ENCODE results near the gene FGF22. TPM values are rescaled to one million over a fixed set of nuclear protein-coding genes. Genes with fewer than 3 reads are reported as not detected.

FGF22 gene
- total RNA-seq, 3 donors from 2014 or later (not counting 1 experiment from before 2014, with no cell fraction given) = 0.31 to 0.58 (median 0.41) TPM

DNA sequence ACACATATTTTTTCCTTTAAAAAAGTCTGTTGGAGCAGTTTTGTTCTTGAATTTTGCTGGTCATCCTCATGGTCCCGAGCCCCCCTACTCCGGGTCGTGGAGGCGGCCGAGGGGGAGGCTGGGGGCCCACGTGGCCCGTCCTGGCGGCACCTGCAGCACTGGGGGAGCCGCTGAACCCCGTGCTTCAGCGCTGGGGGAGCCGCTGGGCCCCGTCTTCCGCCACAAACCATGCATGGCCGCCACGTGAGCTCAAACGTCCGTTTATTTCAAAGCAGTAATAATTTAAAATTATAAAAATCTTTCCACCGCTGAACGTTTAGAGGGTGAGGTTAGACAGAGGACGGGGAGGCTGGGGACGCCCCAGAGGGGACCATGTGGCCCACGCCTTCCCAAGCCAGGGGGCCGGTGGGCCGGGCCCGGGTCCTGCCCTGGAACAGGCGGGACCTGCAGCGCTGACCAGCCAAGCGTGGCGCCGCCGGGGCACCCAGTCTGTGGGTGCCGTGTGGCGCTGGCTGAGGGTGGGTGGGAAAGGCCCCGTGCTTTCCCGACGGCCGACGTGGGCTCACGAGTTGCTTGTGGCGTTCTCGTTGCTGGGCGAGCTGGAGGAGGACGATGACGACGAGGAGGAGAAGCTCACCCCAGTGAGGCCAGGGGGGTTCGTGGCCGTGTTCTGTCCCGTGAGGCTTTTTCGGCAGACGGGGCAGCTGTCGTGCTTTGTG is 8.0 kb downstream of the FGF22 start:
- Mint-ChIP-seq H3K4me3 (no peak overlapping the region), H3K36me3 (no peaks in the 10 kb centered on the region), H3K4me1 (peaks cover 0 to 4% of the 10 kb centered on the region in 2 donors), H3K9me3 (no peaks in the 10 kb centered on the region), H3K27me3 (ENCODE audit: low read depth in 2 of 2) (no peaks in the 10 kb centered on the region), H3K27ac (no peak overlapping the region)
- Histone ChIP-seq H3K4me1 (ENCODE audit: control insufficient read depth, insufficient read depth, low read length) (peaks cover 10% of the 10 kb centered on the region), H3K4me3 (ENCODE audit: low read length) (no peak overlapping the region), H3K27ac (ENCODE audit: low read length) (no peak overlapping the region), H3K27me3 (ENCODE audit: control insufficient read depth, insufficient read depth, low read length) (no peaks in the 10 kb centered on the region), H3K9me3 (ENCODE audit: control insufficient read depth, insufficient read depth, low read length) (no peaks in the 10 kb centered on the region), H3K36me3 (ENCODE audit: control insufficient read depth, insufficient read depth, low read length) (peaks cover 51% of the 10 kb centered on the region)
- TF ChIP-seq, protein P1, sequence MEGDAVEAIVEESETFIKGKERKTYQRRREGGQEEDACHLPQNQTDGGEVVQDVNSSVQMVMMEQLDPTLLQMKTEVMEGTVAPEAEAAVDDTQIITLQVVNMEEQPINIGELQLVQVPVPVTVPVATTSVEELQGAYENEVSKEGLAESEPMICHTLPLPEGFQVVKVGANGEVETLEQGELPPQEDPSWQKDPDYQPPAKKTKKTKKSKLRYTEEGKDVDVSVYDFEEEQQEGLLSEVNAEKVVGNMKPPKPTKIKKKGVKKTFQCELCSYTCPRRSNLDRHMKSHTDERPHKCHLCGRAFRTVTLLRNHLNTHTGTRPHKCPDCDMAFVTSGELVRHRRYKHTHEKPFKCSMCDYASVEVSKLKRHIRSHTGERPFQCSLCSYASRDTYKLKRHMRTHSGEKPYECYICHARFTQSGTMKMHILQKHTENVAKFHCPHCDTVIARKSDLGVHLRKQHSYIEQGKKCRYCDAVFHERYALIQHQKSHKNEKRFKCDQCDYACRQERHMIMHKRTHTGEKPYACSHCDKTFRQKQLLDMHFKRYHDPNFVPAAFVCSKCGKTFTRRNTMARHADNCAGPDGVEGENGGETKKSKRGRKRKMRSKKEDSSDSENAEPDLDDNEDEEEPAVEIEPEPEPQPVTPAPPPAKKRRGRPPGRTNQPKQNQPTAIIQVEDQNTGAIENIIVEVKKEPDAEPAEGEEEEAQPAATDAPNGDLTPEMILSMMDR (IDR thresholded peaks at IDR 0.05) = no peak
- no peak for DNase-seq
- intact Hi-C loops (cut with micrococcal nuclease) = no loop called here
- 91% methylated on average over 51 of the region's 52 CpGs for WGBS (ENCODE audit: insufficient coverage)
- no peak for ATAC-seq

DNA sequence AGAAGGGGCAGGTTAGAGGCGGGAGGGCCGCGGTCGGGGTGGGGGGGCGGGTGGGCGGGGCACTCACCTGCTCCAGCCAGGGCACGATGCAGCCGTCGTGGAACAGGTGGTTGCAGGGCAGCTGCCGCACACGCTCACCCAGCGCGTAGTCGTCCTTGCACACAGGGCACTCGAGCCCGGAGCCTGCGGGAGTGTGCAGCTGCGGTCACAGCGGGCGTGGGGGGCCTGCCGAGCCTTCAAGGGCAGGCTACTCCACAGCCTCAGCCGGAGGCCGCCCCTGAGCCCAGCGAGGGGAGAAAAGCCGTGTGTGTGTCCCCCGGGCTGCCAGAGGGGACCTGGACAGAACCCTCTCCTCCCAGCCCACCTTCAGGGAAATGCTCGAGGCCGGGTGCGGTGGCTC is 8.6 kb downstream of the FGF22 start:
- Histone ChIP-seq H3K4me1 (ENCODE audit: control insufficient read depth, insufficient read depth, low read length) (peaks cover 16% of the 10 kb centered on the region), H3K27me3 (ENCODE audit: control insufficient read depth, insufficient read depth, low read length) (no peaks in the 10 kb centered on the region), H3K27ac (ENCODE audit: low read length) (no peak overlapping the region), H3K36me3 (ENCODE audit: control insufficient read depth, insufficient read depth, low read length) (peaks cover 56% of the 10 kb centered on the region), H3K4me3 (ENCODE audit: low read length) (no peak overlapping the region), H3K9me3 (ENCODE audit: control insufficient read depth, insufficient read depth, low read length) (no peaks in the 10 kb centered on the region)
- intact Hi-C loops (cut with micrococcal nuclease) = no loop called here
- ATAC-seq (no peak), DNase-seq (no peak)
- TF ChIP-seq, protein P1 (IDR thresholded peaks at IDR 0.05) = no peak
- H3K36me3 Mint-ChIP-seq = no peaks in the 10 kb centered on the region
- H3K4me3 Mint-ChIP-seq = no peak overlapping the region
- H3K4me1 Mint-ChIP-seq = peaks cover 0 to 4% of the 10 kb centered on the region in 2 donors
- 96% methylated on average over 28 of the region's 29 CpGs for WGBS (ENCODE audit: insufficient coverage)
- no peaks in the 10 kb centered on the region for H3K27me3 Mint-ChIP-seq (ENCODE audit: low read depth in 2 of 2)
- no peak overlapping the region for H3K27ac Mint-ChIP-seq
- H3K9me3 Mint-ChIP-seq = no peaks in the 10 kb centered on the region

DNA sequence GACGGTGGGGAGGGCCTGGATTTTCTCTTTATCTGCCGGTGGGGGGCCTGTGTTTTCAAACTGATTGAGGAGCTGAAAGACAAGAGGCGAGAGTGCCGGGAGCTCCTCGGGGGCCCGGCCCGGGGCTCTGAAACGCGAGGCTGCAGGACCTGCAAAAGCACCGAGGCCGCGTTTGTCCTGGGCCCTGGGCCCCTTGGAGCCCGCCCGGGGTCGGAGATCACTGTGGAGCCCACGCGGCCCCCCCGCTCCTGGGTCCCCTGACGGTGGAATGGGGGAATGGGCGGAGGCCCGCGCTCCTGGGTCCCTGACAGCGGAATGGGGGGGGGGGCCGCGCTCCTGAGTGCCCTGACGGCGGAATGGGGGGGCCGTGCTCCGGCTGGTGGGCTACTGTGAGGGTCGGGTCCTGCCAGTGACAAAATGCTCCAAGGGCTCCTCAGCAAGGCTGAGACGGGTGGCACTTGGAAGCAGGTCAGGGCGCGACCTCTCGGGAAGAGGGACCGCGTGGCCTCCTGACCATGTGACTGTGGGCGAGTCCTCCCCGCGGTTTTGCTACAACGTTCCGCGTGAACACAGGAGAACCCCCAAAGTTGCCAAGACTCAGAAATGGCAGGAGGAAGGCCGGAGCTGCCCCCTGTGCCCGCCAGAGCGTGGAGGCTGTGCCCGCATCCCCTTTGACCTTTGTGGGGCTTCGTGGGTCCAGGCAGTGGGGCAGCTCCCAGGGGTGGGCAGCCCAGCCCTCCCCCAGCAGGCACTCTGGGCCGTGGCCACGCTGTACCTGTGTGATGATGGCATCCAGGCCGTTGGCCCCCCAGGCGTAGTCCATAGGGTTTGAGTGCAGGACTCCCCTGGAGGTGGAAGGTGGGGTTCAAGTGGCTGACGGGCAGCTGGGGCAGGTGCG is 9.5 kb downstream of the FGF22 start:
- ATAC-seq (no peak), DNase-seq (no peak)
- H3K9me3 ChIP-seq (ENCODE audit: control insufficient read depth, insufficient read depth, low read length) = no peaks in the 10 kb centered on the region
- H3K4me1 Mint-ChIP-seq = peaks cover 0 to 4% of the 10 kb centered on the region in 2 donors
- no peaks in the 10 kb centered on the region for H3K27me3 ChIP-seq (ENCODE audit: control insufficient read depth, insufficient read depth, low read length)
- WGBS (ENCODE audit: insufficient coverage) = 93% methylated on average over 49 of the region's 53 CpGs
- peaks cover 25% of the 10 kb centered on the region for H3K4me1 ChIP-seq (ENCODE audit: control insufficient read depth, insufficient read depth, low read length)
- intact Hi-C loops (cut with micrococcal nuclease) = no loop called here
- H3K27ac ChIP-seq (ENCODE audit: low read length) = no peak overlapping the region
- peaks cover 65% of the 10 kb centered on the region for H3K36me3 ChIP-seq (ENCODE audit: control insufficient read depth, insufficient read depth, low read length)
- TF ChIP-seq, protein P1 (IDR thresholded peaks at IDR 0.05) = no peak
- H3K27me3 Mint-ChIP-seq (ENCODE audit: low read depth in 2 of 2) = no peaks in the 10 kb centered on the region
- H3K9me3 Mint-ChIP-seq = no peaks in the 10 kb centered on the region
- no peak overlapping the region for H3K4me3 ChIP-seq (ENCODE audit: low read length)
- no peak overlapping the region for H3K4me3 Mint-ChIP-seq
- H3K27ac Mint-ChIP-seq = no peak overlapping the region
- H3K36me3 Mint-ChIP-seq = no peaks in the 10 kb centered on the region

Measured in natural killer cell (primary cell).